ENCODE measurements around the gene IMMP2L.

DNA sequence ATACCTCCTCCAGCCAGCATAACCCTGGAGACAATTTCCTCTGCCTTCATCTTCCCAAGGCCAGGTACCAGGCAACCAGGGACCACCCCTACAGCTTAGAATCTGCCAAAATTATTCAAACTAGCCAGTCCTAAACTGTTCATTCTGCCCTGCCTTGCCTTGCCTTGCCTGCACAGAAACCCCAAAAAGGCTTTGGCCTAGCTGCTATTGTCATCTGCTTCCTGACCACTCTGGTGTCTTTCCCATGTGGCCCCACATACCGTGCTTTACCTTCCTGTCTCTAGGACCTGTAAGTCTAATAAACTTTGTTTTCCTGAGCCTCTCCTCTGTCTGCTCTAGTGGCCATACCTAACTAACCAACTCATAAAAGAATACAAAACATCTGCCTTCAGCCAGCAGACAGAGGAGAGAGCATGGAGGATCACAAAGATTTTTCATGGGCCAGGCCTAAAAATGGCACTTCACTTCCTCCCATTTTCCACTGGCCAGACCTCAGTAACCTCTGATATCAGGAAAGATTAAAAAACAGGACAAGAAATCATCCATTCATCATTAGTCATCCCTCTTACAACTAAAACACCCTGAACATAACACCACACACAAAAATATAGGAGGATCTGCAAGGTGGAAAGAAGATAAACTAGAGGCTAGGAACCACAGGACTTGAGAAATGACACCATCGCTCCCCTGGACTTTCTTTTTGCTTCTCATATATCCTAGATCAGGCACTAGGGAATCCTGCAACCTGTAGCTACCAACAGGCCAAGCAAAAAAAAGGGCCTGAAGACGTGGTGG is 51.5 kb downstream of the IMMP2L start:
- TF ChIP-seq, protein P1, sequence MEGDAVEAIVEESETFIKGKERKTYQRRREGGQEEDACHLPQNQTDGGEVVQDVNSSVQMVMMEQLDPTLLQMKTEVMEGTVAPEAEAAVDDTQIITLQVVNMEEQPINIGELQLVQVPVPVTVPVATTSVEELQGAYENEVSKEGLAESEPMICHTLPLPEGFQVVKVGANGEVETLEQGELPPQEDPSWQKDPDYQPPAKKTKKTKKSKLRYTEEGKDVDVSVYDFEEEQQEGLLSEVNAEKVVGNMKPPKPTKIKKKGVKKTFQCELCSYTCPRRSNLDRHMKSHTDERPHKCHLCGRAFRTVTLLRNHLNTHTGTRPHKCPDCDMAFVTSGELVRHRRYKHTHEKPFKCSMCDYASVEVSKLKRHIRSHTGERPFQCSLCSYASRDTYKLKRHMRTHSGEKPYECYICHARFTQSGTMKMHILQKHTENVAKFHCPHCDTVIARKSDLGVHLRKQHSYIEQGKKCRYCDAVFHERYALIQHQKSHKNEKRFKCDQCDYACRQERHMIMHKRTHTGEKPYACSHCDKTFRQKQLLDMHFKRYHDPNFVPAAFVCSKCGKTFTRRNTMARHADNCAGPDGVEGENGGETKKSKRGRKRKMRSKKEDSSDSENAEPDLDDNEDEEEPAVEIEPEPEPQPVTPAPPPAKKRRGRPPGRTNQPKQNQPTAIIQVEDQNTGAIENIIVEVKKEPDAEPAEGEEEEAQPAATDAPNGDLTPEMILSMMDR (optimal IDR thresholded peaks at IDR 0.05 in 1 of 3, IDR thresholded peaks at IDR 0.05 in 1 of 3, conservative IDR thresholded peaks at IDR 0.05 in 1 of 3; ENCODE audit: extremely low read depth in 1 of 3, insufficient read depth in 2 of 3, low read length in 3 of 3) = no peak
- no peak for TF ChIP-seq EZH2 (IDR thresholded peaks at IDR 0.05; ENCODE audit: low read length)

All from keratinocyte (primary cell).